CD4-positive, CD25-positive, alpha-beta regulatory T cell (primary cell): ENCODE data around the gene AKT2. TPM values are rescaled to one million over a fixed set of nuclear protein-coding genes. Genes with fewer than 3 reads are reported as not detected.

Source experiments
- ATAC-seq, 2 donors: fragments of 150-1000 bp; cut with Tn5 transposase; one replicate each; pipeline ENCODE4 v1.10.0; 2021; ENCODE audit warnings: low read depth in 2 of 2, moderate number of reproducible peaks in 2 of 2, moderate library complexity in 1 of 2
- DNase-seq, 3 donors: peaks; one replicate each; pipeline versions ENCODE4 v3.0.0 to v3.0.0-alpha.2; 2012 to 2022; ENCODE audit warnings: mixed read lengths in 1 of 3
- H3K27ac ChIP-seq: one replicate; pipeline ENCODE4 v1.7.0; 2013; ENCODE audit warnings: mild to moderate bottlenecking, low read length; ENCODE audit not compliant: insufficient read depth, poor library complexity, severe bottlenecking
- H3K27me3 ChIP-seq: one replicate; pipeline ENCODE4 v1.7.0; 2013; ENCODE audit warnings: low read length; ENCODE audit not compliant: control insufficient read depth, insufficient read depth
- H3K36me3 ChIP-seq: one replicate; pipeline ENCODE4 v1.7.0; 2013; ENCODE audit warnings: mild to moderate bottlenecking, low read length, moderate library complexity; ENCODE audit not compliant: control insufficient read depth, insufficient read depth
- H3K4me1 ChIP-seq: 2 replicates; pipeline ENCODE4 v1.7.0; 2013; ENCODE audit warnings: mild to moderate bottlenecking, low read length; ENCODE audit not compliant: insufficient read depth, control insufficient read depth, poor library complexity, severe bottlenecking
- H3K4me3 ChIP-seq: one replicate; pipeline ENCODE4 v1.7.0; 2013; ENCODE audit warnings: low read depth, mild to moderate bottlenecking, low read length, moderate library complexity
- H3K9me3 ChIP-seq, 2 experiments: 1 replicate in 1 of 2; 2 replicates in 1 of 2; pipeline ENCODE4 v1.7.0; 2013; ENCODE audit warnings: low read length in 2 of 2, mild to moderate bottlenecking in 1 of 2, moderate library complexity in 1 of 2; ENCODE audit not compliant: control insufficient read depth in 2 of 2
- H3K27ac Mint-ChIP-seq, 3 donors: one replicate each; pipeline ENCODE4 v1.8.0; 2020 to 2022; ENCODE audit warnings: mild to moderate bottlenecking in 3 of 3, mixed read lengths in 3 of 3, moderate library complexity in 2 of 3
- H3K27me3 Mint-ChIP-seq: one replicate; pipeline ENCODE4 v1.8.0; 2022; ENCODE audit warnings: mild to moderate bottlenecking, mixed read lengths
- H3K36me3 Mint-ChIP-seq: one replicate; pipeline ENCODE4 v1.8.0; 2020; ENCODE audit warnings: mixed read lengths
- H3K4me1 Mint-ChIP-seq, 4 donors: one replicate each; pipeline ENCODE4 v1.8.0; 2020 to 2022; ENCODE audit warnings: mixed read lengths in 4 of 4, mild to moderate bottlenecking in 1 of 4
- H3K4me3 Mint-ChIP-seq, 4 donors: one replicate each; pipeline ENCODE4 v1.8.0; 2020 to 2022; ENCODE audit warnings: mild to moderate bottlenecking in 4 of 4, mixed read lengths in 4 of 4, moderate library complexity in 3 of 4
- H3K9me3 Mint-ChIP-seq, 7 donors: one replicate each; pipeline ENCODE4 v1.8.0; 2020 to 2022; ENCODE audit warnings: mixed read lengths in 7 of 7, mild to moderate bottlenecking in 3 of 7, moderate library complexity in 2 of 7
- polyA plus RNA-seq, 4 donors: library from polyadenylated mRNA; unstranded; fragments of 300-500 nt; fragmentation: Illumina TruSeq; gene quantifications; one replicate each; pipeline ENCODE4 v1.2.3, GENCODE V29; 2021
- total RNA-seq: library from RNA; stranded (reverse); gene quantifications from one replicate; pipeline ENCODE4 v1.2.3, GENCODE V29; 2022

AKT2 gene
- total and polyA plus RNA-seq, 5 donors from 2014 or later: 16.4 to 193 (median 25.1) TPM

DNA sequence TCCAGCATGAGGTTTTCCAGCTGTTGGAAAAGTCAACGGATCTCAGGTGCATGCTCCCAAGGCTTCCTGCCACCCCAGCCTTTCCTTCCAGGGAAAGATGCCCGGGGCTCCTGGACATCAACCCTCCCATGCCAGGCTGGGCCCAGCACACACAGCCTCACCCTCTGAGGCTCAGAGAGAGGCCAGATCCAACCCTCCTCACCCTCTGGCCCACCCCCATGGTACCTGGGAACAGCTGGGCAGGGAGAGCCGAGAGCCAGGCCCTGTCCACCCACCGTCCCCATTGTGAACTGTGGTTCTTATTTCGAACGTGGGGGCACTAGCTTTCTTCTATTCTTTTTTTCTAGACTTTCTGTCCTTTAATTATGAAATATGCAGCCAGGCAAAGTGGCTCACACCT lies 48.8 kb downstream of the AKT2 start:
- no peak overlapping the region for H3K27ac ChIP-seq
- no peaks in the 10 kb centered on the region for H3K9me3 Mint-ChIP-seq
- peaks cover 18% of the 10 kb centered on the region for H3K36me3 Mint-ChIP-seq
- ATAC-seq: no peak
- DNase-seq: no peak
- H3K4me3 Mint-ChIP-seq: no peak overlapping the region
- no peak overlapping the region for H3K27ac Mint-ChIP-seq
- no peak overlapping the region for H3K4me3 ChIP-seq
- H3K4me1 ChIP-seq: no peaks in the 10 kb centered on the region
- peaks cover 0 to 2% (median 0%) of the 10 kb centered on the region in 4 donors for H3K4me1 Mint-ChIP-seq
- no peaks in the 10 kb centered on the region for H3K27me3 Mint-ChIP-seq
- no peaks in the 10 kb centered on the region for H3K9me3 ChIP-seq
- H3K36me3 ChIP-seq: peaks cover 58% of the 10 kb centered on the region
- H3K27me3 ChIP-seq: no peaks in the 10 kb centered on the region

DNA sequence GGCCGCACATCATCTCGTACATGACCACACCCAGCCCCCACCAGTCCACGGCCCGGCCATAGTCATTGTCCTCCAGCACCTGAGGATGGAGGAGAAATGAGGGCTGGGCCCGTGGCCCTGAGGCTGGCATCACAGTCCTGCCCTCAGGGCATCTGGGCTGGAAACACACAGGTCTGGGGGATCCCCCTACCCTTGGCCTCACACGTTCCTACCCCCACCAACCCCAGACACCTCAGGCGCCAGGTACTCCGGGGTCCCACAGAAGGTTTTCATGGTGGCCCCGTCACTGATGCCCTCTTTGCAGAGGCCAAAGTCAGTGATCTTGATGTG lies 49.2 kb downstream of the AKT2 start:
- Mint-ChIP-seq H3K36me3 (peaks cover 15% of the 10 kb centered on the region), H3K27me3 (no peaks in the 10 kb centered on the region), H3K4me3 (no peak overlapping the region), H3K4me1 (peaks cover 0 to 2% (median 0%) of the 10 kb centered on the region in 4 donors), H3K9me3 (no peaks in the 10 kb centered on the region), H3K27ac (no peak overlapping the region)
- Histone ChIP-seq H3K36me3 (peaks cover 54% of the 10 kb centered on the region), H3K9me3 (no peaks in the 10 kb centered on the region), H3K27ac (no peak overlapping the region), H3K27me3 (no peaks in the 10 kb centered on the region), H3K4me1 (no peaks in the 10 kb centered on the region), H3K4me3 (no peak overlapping the region)
- DNase-seq (no peak), ATAC-seq (no peak)

DNA sequence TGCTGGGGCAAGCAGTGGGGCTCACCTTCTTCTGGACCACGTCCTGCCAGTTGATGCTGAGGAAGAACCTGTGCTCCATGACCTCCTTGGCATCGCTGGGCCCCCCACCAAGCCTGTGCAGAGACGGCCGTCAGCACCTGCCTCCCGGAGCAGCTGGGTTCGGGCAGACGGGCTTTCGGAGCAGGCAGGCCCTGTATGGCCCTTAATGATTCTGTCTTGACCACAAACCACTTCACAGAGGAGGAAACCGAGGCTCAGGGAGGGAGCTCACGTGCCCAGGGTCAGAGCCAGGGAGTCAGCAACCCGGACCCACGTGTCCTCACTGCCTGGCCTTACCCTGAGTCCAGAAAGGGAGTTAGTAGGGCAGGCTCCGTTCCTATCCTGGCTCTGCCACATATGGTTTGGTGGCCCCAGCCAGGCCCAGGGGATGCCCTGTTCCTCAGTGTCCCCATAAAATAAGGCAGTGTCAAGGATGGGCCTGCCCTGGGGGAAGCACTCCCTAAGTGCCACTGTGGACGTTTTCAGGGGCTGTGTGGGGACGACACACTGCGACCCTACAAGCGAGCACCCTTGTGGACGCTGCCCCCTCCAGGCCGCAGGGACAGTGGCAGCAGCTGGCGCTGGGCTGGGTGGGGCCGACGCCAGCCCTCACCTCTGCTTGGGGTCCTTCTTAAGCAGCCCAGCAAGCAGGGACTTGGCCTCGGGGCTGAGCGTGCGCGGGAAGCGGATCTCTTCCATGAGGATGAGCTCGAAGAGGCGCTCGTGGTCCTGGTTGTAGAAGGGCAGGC lies 49.7 kb downstream of the AKT2 start:
- H3K27me3 Mint-ChIP-seq: no peaks in the 10 kb centered on the region
- Histone ChIP-seq H3K27ac (no peak overlapping the region), H3K4me1 (no peaks in the 10 kb centered on the region), H3K4me3 (no peak overlapping the region), H3K9me3 (no peaks in the 10 kb centered on the region), H3K36me3 (peaks cover 49% of the 10 kb centered on the region), H3K27me3 (no peaks in the 10 kb centered on the region)
- no peak for DNase-seq
- no peak overlapping the region for H3K4me3 Mint-ChIP-seq
- H3K27ac Mint-ChIP-seq: no peak overlapping the region
- H3K9me3 Mint-ChIP-seq: no peaks in the 10 kb centered on the region
- H3K4me1 Mint-ChIP-seq: peaks cover 0 to 2% (median 0%) of the 10 kb centered on the region in 4 donors
- no peak for ATAC-seq
- H3K36me3 Mint-ChIP-seq: peaks cover 13% of the 10 kb centered on the region

DNA sequence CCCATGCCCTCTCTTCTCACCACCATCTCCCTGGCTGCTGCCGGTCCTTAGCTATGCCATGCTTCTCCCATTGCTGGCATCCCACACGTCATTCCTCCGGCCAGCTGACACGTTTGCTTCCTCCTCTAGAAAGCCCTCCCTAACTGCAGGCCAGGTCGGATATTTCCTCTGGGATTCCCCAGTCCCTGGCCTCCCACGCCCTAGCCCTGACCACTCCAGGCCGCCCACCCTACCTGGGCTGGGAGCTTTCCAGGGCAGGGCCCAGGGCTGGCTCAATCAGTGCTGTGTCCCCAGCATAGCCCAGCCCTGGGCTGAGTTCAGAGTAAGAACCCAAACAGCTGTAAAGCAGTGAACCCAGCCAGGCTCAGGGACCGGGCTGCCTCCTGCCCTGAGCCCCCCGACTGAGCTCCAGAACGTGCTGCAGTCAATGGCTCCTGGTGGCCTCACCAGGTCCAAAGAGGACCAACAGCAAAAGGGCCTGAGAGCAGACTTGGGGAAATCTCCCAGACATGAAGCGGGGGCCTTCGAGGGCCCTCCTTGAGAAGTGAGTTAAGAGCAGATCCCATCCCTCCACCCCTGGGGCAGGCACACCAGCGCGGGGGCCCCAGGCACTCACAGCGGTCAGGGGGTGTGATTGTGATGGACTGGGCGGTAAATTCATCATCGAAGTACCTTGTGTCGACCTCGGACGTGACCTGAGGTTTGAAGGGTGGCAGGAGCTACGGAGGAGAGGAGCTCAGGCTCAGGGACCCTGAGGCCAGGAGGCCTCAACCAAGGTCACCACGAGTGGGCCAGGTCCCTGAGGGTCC lies 50.5 kb downstream of the AKT2 start:
- Histone ChIP-seq H3K36me3 (peaks cover 41% of the 10 kb centered on the region), H3K27ac (no peak overlapping the region), H3K9me3 (no peaks in the 10 kb centered on the region), H3K4me3 (no peak overlapping the region), H3K4me1 (no peaks in the 10 kb centered on the region), H3K27me3 (no peaks in the 10 kb centered on the region)
- no peak overlapping the region for H3K4me3 Mint-ChIP-seq
- no peaks in the 10 kb centered on the region for H3K9me3 Mint-ChIP-seq
- peaks cover 13% of the 10 kb centered on the region for H3K36me3 Mint-ChIP-seq
- ATAC-seq (no peak), DNase-seq (no peak)
- peaks cover 5% of the 10 kb centered on the region for H3K27me3 Mint-ChIP-seq
- peaks cover 0 to 2% (median 0%) of the 10 kb centered on the region in 4 donors for H3K4me1 Mint-ChIP-seq
- H3K27ac Mint-ChIP-seq: peak overlapping the region in 1 of 3 donors; percentile 85

DNA sequence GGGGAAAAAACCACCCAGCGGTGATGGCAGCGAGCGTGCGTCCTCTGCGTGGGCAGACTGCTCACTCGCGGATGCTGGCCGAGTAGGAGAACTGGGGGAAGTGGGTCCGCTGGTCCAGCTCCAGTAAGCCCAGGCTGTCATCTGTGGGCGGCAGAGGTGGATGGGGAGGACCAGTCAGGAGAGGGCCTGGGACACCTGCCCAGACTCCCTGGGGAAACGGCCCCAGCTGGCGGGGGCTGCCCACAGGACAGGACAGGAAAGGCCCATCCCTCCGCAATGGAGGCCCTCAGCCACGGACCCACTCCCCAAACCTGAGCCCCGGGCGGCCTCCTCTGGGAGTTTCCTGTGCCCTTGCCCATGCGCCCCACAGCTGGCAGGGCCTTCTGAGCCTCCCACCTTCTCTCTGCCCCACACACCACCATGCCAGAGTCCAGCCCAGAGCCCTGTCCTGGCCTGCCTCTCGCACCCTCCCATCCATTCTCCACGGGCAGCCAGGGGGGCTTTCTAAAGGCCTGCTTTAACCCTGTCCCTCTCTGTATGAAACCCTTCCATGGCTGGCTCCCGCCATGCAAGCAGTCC lies 51.2 kb downstream of the AKT2 start:
- peaks cover 0 to 8% (median 0%) of the 10 kb centered on the region in 4 donors for H3K4me1 Mint-ChIP-seq
- H3K36me3 Mint-ChIP-seq: peaks cover 7% of the 10 kb centered on the region
- H3K27me3 Mint-ChIP-seq: peaks cover 9% of the 10 kb centered on the region
- H3K27ac Mint-ChIP-seq: no peak overlapping the region
- H3K9me3 ChIP-seq: no peaks in the 10 kb centered on the region
- ATAC-seq (no peak), DNase-seq (no peak)
- no peaks in the 10 kb centered on the region for H3K27me3 ChIP-seq
- H3K9me3 Mint-ChIP-seq: no peaks in the 10 kb centered on the region
- H3K4me3 Mint-ChIP-seq: no peak overlapping the region
- H3K4me1 ChIP-seq: no peaks in the 10 kb centered on the region
- H3K36me3 ChIP-seq: peaks cover 34% of the 10 kb centered on the region
- no peak overlapping the region for H3K27ac ChIP-seq
- H3K4me3 ChIP-seq: no peak overlapping the region

DNA sequence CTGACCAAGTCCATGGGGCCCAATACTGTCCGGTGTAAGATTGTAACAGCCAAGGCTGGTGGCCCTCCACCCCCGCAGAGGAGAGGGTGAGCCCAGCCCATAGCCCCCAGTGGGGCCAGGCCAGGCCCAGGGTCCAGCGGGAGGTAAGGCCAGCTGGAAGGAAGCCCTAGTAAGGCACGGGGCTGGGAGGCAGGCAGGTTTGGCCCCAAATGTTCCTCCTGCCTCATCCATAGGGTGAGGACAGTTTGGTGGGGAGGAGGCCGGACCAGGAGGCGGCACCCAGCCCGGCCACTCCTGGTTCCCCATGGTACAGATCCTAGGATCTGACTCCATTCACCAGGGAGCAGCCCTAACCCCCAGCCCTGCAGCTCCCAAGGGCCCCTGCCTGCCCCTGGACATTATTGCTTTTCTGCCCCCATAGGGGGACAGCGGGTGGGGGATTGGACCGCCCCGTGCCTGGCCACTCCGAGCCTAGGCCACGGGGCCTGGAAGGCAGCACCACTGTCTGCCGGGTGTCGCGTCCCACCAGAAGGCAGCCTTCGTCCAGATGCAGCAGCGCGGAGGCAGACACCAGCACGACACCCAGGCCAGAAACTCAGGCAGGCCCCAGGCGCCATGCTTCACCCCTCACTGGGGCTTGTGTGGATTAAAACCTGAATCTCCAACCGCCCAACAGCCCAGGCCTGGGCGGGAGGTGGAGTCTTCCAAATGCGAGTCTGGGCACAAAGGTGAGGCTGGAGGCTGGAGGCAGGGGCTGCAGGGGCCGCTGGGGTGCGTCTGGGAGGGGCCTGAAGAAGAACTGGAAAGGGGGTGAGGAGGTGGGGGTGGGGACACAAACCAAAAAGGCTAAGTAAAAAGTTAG lies 52.0 kb downstream of the AKT2 start:
- Mint-ChIP-seq H3K27ac (no peak overlapping the region), H3K9me3 (no peaks in the 10 kb centered on the region), H3K27me3 (peaks cover 10% of the 10 kb centered on the region), H3K4me1 (peaks cover 0 to 8% (median 0%) of the 10 kb centered on the region in 4 donors), H3K36me3 (peaks cover 7% of the 10 kb centered on the region), H3K4me3 (no peak overlapping the region)
- peaks cover 28% of the 10 kb centered on the region for H3K36me3 ChIP-seq
- ATAC-seq: no peak
- no peak overlapping the region for H3K4me3 ChIP-seq
- DNase-seq: no peak
- H3K4me1 ChIP-seq: no peaks in the 10 kb centered on the region
- H3K27me3 ChIP-seq: no peaks in the 10 kb centered on the region
- no peaks in the 10 kb centered on the region for H3K9me3 ChIP-seq
- H3K27ac ChIP-seq: no peak overlapping the region

DNA sequence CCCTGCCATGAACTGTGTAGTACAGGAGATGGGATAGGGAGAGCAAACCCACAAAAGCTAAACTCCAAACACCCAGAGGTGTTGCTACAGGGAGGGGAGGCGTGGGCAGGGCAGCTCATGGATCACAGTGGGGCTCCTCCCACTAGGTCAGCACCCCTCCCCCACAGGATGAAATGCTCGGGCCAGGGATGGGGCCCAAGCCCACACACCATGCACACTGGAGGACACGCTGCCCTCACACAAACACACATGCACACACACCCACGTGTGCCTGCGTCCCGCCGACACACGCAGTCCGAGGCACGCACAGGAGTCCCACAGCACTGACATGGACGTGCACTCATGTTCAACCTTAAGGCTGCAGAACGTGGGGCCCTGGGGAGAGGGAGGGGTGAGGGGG lies 52.7 kb downstream of the AKT2 start:
- no peak for ATAC-seq
- H3K4me3 Mint-ChIP-seq: no peak overlapping the region
- peaks cover 7% of the 10 kb centered on the region for H3K36me3 Mint-ChIP-seq

More for the DNA sequence above, 52.7 kb downstream of the AKT2 start:
- Histone ChIP-seq H3K9me3 (no peaks in the 10 kb centered on the region), H3K4me1 (no peaks in the 10 kb centered on the region), H3K36me3 (peaks cover 21% of the 10 kb centered on the region), H3K27ac (no peak overlapping the region), H3K4me3 (no peak overlapping the region), H3K27me3 (no peaks in the 10 kb centered on the region)
- no peak for DNase-seq
- no peak overlapping the region for H3K27ac Mint-ChIP-seq
- peaks cover 17% of the 10 kb centered on the region for H3K27me3 Mint-ChIP-seq
- H3K4me1 Mint-ChIP-seq: peaks cover 0 to 8% (median 0%) of the 10 kb centered on the region in 4 donors
- H3K9me3 Mint-ChIP-seq: no peaks in the 10 kb centered on the region
